OCI-LY7 (cell line): ENCODE data around the gene C21orf91. TPM values are rescaled to one million over a fixed set of nuclear protein-coding genes. Genes with fewer than 3 reads are reported as not detected.

Experiments used
- BruUV-seq: library from RNA; stranded (reverse); fragments of 400-500 nt; replicated peaks from 2 replicates; lab custom pipeline; 2021; lab: Mats Ljungman, UMichigan
- CTCF ChIA-PET: fragments of 300-600 bp; sonication (Branson Sonifier 250); formaldehyde crosslinking; loops from one replicate; lab custom pipeline; 2022; ENCODE audit warnings: antibody characterized with exemption; ENCODE audit not compliant: unreplicated experiment; lab: Charles Lee
- POLR2A ChIA-PET: fragments of 300-600 bp; sonication (Branson Sonifier 250); formaldehyde crosslinking; loops from one replicate; lab custom pipeline; 2022; ENCODE audit warnings: antibody characterized with exemption; lab: Charles Lee
- DNase-seq: peaks from one replicate; pipeline ENCODE4 v3.0.0-alpha.2; 2015; ENCODE audit warnings: low spot score
- H2AFZ ChIP-seq: fragments of 200-600 bp; sonication (generic), shearing (Covaris generic); 2 replicates; pipeline ENCODE4 v1.6.1; 2014; ENCODE audit warnings: mild to moderate bottlenecking, antibody characterized with exemption, low read length, moderate library complexity
- H3K27ac ChIP-seq: fragments of 200-600 bp; sonication (generic); 2 replicates; pipeline ENCODE4 v1.5.1; 2014; ENCODE audit warnings: mixed run types, low read depth, mild to moderate bottlenecking, moderate library complexity, low read length, inconsistent platforms; ENCODE audit not compliant: poor library complexity, severe bottlenecking
- H3K36me3 ChIP-seq: fragments of 200-600 bp; sonication (generic); 2 replicates; pipeline ENCODE4 v1.6.1; 2014; ENCODE audit warnings: mild to moderate bottlenecking, antibody characterized with exemption, low read length, moderate library complexity, mixed read lengths; ENCODE audit not compliant: insufficient read depth
- H3K4me1 ChIP-seq: fragments of 200-600 bp; sonication (generic); 2 replicates; pipeline ENCODE4 v1.5.1; 2014; ENCODE audit warnings: mild to moderate bottlenecking, low read length; ENCODE audit not compliant: insufficient read depth, poor library complexity, severe bottlenecking
- H3K4me2 ChIP-seq: fragments of 200-600 bp; sonication (generic); 2 replicates; pipeline ENCODE4 v1.6.1; 2014; ENCODE audit warnings: mild to moderate bottlenecking, low read length
- H3K4me3 ChIP-seq: fragments of 200-600 bp; sonication (generic); 2 replicates; pipeline ENCODE4 v1.5.1; 2014; ENCODE audit warnings: mild to moderate bottlenecking, low read depth, low read length; ENCODE audit not compliant: poor library complexity, severe bottlenecking
- H3K79me2 ChIP-seq: fragments of 200-600 bp; sonication (generic); 2 replicates; pipeline ENCODE4 v1.6.1; 2016; ENCODE audit warnings: low read depth, mild to moderate bottlenecking, low read length, moderate library complexity, mixed read lengths; ENCODE audit not compliant: insufficient read depth
- H3K9me2 ChIP-seq: fragments of 200-600 bp; sonication (generic); 2 replicates; pipeline ENCODE4 v1.6.1; 2016; ENCODE audit warnings: mild to moderate bottlenecking, low read length, mixed read lengths; ENCODE audit not compliant: insufficient read depth
- H3K9me3 ChIP-seq: fragments of 200-600 bp; sonication (generic); 2 replicates; pipeline ENCODE4 v1.6.1; 2014; ENCODE audit warnings: mild to moderate bottlenecking, mixed run types, low read length, mixed read lengths
- H4K20me1 ChIP-seq: fragments of 200-600 bp; sonication (generic); 2 replicates; pipeline ENCODE4 v1.6.1; 2014; ENCODE audit warnings: mild to moderate bottlenecking, antibody characterized with exemption, low read length, moderate library complexity, mixed read lengths; ENCODE audit not compliant: insufficient read depth
- EZH2phosphoT487 ChIP-seq: fragments of 200-600 bp; sonication (generic); IDR thresholded peaks from 2 replicates; pipeline ENCODE4 v1.6.1; 2018; ENCODE audit warnings: low read depth, borderline replicate concordance, mild to moderate bottlenecking, mixed run types, antibody characterized with exemption, low read length, moderate library complexity, mixed read lengths
- intact Hi-C: fragments of 100-400 bp; cut with micrococcal nuclease; formaldehyde crosslinking; loops from one replicate; pipeline ENCODE4 v1.10.0; 2022; ENCODE audit not compliant: unreplicated experiment
- total RNA-seq, 2 experiments: library from RNA; depleted of rRNA in 1 of 2; stranded (reverse); fragments of >200 nt in 1 of 2; shearing (Covaris generic) in 1 of 2; gene quantifications; 2 replicates each; pipeline ENCODE4 v1.2.3, GENCODE V29; 2014 to 2022
- TF ChIP-seq, protein P1 (sequence below): fragments of 200-600 bp; sonication (generic); conservative IDR thresholded peaks from 2 replicates; pipeline ENCODE4 v1.5.1; 2014; ENCODE audit warnings: mild to moderate bottlenecking, antibody characterized with exemption, low read length, moderate library complexity, mixed read lengths

Gene C21orf91
- total RNA-seq, 2 experiments from 2014 or later, result 15.8 to 32.8 TPM

GRCh38 chr21:17746920-17747319 lies 72.2 kb downstream of the C21orf91 start:
- no peaks in the 10 kb centered on the region for H4K20me1 ChIP-seq
- H3K79me2 ChIP-seq, result no peaks in the 10 kb centered on the region
- H2AFZ ChIP-seq, result no peak overlapping the region
- ChIA-PET POLR2A (no interaction called here), CTCF (no interaction called here)
- no peaks in the 10 kb centered on the region for H3K36me3 ChIP-seq
- H3K4me3 ChIP-seq, result no peak overlapping the region
- 0 out of 2 replicates have a peak, but pooled peaks cover 4% of the 10 kb centered on the region for H3K9me3 ChIP-seq
- no peaks in the 10 kb centered on the region for H3K4me1 ChIP-seq
- H3K9me2 ChIP-seq, result no peaks in the 10 kb centered on the region
- no peak overlapping the region for H3K4me2 ChIP-seq
- no peak for TF ChIP-seq EZH2phosphoT487
- TF ChIP-seq, protein P1, sequence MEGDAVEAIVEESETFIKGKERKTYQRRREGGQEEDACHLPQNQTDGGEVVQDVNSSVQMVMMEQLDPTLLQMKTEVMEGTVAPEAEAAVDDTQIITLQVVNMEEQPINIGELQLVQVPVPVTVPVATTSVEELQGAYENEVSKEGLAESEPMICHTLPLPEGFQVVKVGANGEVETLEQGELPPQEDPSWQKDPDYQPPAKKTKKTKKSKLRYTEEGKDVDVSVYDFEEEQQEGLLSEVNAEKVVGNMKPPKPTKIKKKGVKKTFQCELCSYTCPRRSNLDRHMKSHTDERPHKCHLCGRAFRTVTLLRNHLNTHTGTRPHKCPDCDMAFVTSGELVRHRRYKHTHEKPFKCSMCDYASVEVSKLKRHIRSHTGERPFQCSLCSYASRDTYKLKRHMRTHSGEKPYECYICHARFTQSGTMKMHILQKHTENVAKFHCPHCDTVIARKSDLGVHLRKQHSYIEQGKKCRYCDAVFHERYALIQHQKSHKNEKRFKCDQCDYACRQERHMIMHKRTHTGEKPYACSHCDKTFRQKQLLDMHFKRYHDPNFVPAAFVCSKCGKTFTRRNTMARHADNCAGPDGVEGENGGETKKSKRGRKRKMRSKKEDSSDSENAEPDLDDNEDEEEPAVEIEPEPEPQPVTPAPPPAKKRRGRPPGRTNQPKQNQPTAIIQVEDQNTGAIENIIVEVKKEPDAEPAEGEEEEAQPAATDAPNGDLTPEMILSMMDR, result no peak
- no peak overlapping the region for H3K27ac ChIP-seq
- intact Hi-C loops, result no loop called here
- DNase-seq, result no peak
- BruUV-seq, result no TSS peak

- H3K79me2 ChIP-seq, result no peaks in the 10 kb centered on the region
- no peaks in the 10 kb centered on the region for H3K9me2 ChIP-seq
- no peak overlapping the region for H2AFZ ChIP-seq
- 0 out of 2 replicates have a peak, but pooled peaks cover 4% of the 10 kb centered on the region for H3K9me3 ChIP-seq
- no peaks in the 10 kb centered on the region for H3K4me1 ChIP-seq
- BruUV-seq, result no TSS peak
- no peaks in the 10 kb centered on the region for H3K36me3 ChIP-seq
- H3K4me3 ChIP-seq, result no peak overlapping the region
- ChIA-PET CTCF (no interaction called here), POLR2A (interaction anchor here (0.7 kb wide), 2 partner anchors 13 to 57 kb away, joined by 3 read pairs; no protein-coding TSS in a partner anchor)
- H4K20me1 ChIP-seq, result no peaks in the 10 kb centered on the region
- H3K4me2 ChIP-seq, result no peak overlapping the region
- TF ChIP-seq, protein P1, result no peak
- no peak for TF ChIP-seq EZH2phosphoT487
- intact Hi-C loops, result no loop called here
- DNase-seq, result no peak
- no peak overlapping the region for H3K27ac ChIP-seq
Measured at GRCh38 chr21:17745086-17745485, 74.1 kb downstream of the C21orf91 start.

DNA sequence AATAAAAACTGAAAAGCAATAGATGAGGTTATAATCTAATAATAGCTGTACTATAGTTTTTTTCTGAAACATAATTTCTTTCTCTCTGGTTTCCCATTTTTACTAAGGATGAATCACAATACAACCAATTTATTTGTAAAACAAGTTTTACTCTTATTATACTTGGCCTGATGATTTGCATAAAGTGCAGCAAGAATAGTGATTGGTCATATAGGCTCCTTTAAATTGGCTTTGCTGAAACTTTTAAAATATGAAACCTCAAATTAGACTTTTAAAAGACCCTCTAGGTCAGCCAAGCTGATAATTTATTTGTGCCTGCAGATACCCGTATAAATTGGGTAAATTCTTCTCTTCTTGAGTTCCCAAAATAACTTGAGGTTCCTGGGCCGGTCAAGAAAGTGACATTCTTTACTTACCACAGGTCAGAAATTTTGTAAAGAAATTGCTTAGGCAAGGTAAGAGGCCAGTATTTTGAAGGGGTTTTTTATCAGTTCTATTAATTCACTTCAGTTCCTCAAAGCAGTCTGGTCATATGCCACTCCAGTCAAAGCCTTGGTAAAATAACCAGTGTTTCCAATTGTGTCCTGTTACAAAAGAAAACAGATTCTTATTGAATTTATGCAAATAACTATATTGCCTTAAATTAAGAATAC lies 76.1 kb downstream of the C21orf91 start:
- no peak for TF ChIP-seq EZH2phosphoT487
- TF ChIP-seq, protein P1, result no peak
- no TSS peak for BruUV-seq
- Histone ChIP-seq H3K79me2 (no peaks in the 10 kb centered on the region), H3K4me1 (no peaks in the 10 kb centered on the region), H3K4me3 (no peak overlapping the region), H3K36me3 (no peaks in the 10 kb centered on the region), H4K20me1 (no peaks in the 10 kb centered on the region), H2AFZ (no peak overlapping the region), H3K9me2 (no peaks in the 10 kb centered on the region), H3K9me3 (0 out of 2 replicates have a peak, but pooled peaks cover 4% of the 10 kb centered on the region), H3K27ac (no peak overlapping the region), H3K4me2 (no peak overlapping the region)
- intact Hi-C loops, result no loop called here
- DNase-seq, result no peak
- POLR2A ChIA-PET, result no interaction called here
- CTCF ChIA-PET, result no interaction called here
